ENCODE measurements around the gene PLXDC2. TPM values are rescaled to one million over a fixed set of nuclear protein-coding genes. Genes with fewer than 3 reads are reported as not detected.

The PLXDC2 gene
- total RNA-seq, 1 donor from 2014 or later, result 12.2 TPM

GRCh38 chr10:19840776-19841175 is 24.5 kb downstream of the PLXDC2 start:
- intact Hi-C loops (cut with DNase I), result no loop called here
- DNase-seq (no peak), ATAC-seq (ENCODE audit: poor library complexity) (no peak)

- DNase-seq (no peak), ATAC-seq (ENCODE audit: poor library complexity) (no peak)
- intact Hi-C loops (cut with DNase I), result no loop called here
These were observed 27.3 kb downstream of the PLXDC2 start for GRCh38 chr10:19843487-19843886.

- ATAC-seq (ENCODE audit: poor library complexity) (no peak), DNase-seq (no peak)
- intact Hi-C loops (cut with DNase I), result no loop called here
These were observed 29.5 kb downstream of the PLXDC2 start for GRCh38 chr10:19845503-19846368.

GRCh38 chr10:19847321-19847720 is 31.1 kb downstream of the PLXDC2 start:
- intact Hi-C loops (cut with DNase I), result no loop called here
- DNase-seq (no peak), ATAC-seq (ENCODE audit: poor library complexity) (no peak)

- ATAC-seq (ENCODE audit: poor library complexity) (no peak), DNase-seq (no peak)
- intact Hi-C loops (cut with DNase I), result no loop called here
These were observed 32.2 kb downstream of the PLXDC2 start for GRCh38 chr10:19848226-19848985.

- DNase-seq, result no peak
- intact Hi-C loops (cut with DNase I), result no loop called here
- ATAC-seq (ENCODE audit: poor library complexity), result no peak
These were observed 37.6 kb downstream of the PLXDC2 start for GRCh38 chr10:19853831-19854230.

- no peak for DNase-seq
- intact Hi-C loops (cut with DNase I), result no loop called here
- ATAC-seq (ENCODE audit: poor library complexity), result no peak
These were observed 41.6 kb downstream of the PLXDC2 start for GRCh38 chr10:19857876-19858275.

GRCh38 chr10:19860107-19860506 is 43.9 kb downstream of the PLXDC2 start:
- intact Hi-C loops (cut with DNase I), result no loop called here
- ATAC-seq (ENCODE audit: poor library complexity), result no peak
- no peak for DNase-seq

GRCh38 chr10:19862811-19863515 is 46.7 kb downstream of the PLXDC2 start:
- DNase-seq, result no peak
- no peak for ATAC-seq (ENCODE audit: poor library complexity)
- intact Hi-C loops (cut with DNase I), result no loop called here

GRCh38 chr10:19865676-19866075 is 49.4 kb downstream of the PLXDC2 start:
- ATAC-seq (ENCODE audit: poor library complexity) (no peak), DNase-seq (no peak)
- intact Hi-C loops (cut with DNase I), result no loop called here

GRCh38 chr10:19869370-19869769 is 53.1 kb downstream of the PLXDC2 start:
- no peak for ATAC-seq (ENCODE audit: poor library complexity)
- intact Hi-C loops (cut with DNase I), result no loop called here
- DNase-seq, result no peak

- DNase-seq, result no peak
- ATAC-seq (ENCODE audit: poor library complexity), result peak; percentile 34
- intact Hi-C loops (cut with DNase I), result no loop called here
These were observed 56.5 kb downstream of the PLXDC2 start for GRCh38 chr10:19872504-19873271.

GRCh38 chr10:19874190-19874589 is 58.0 kb downstream of the PLXDC2 start:
- no peak for ATAC-seq (ENCODE audit: poor library complexity)
- intact Hi-C loops (cut with DNase I), result no loop called here
- DNase-seq, result no peak

- intact Hi-C loops (cut with DNase I), result no loop called here
- DNase-seq (no peak), ATAC-seq (ENCODE audit: poor library complexity) (no peak)
These were observed 58.6 kb downstream of the PLXDC2 start for GRCh38 chr10:19874791-19875190.

- ATAC-seq (ENCODE audit: poor library complexity) (no peak), DNase-seq (no peak)
- intact Hi-C loops (cut with DNase I), result no loop called here
These were observed 60.3 kb downstream of the PLXDC2 start for GRCh38 chr10:19876570-19876969.

GRCh38 chr10:19877466-19878255 is 61.4 kb downstream of the PLXDC2 start:
- DNase-seq, result peak; percentile 40
- intact Hi-C loops (cut with DNase I), result no loop called here

GRCh38 chr10:19882621-19883020 is 66.4 kb downstream of the PLXDC2 start:
- no peak for ATAC-seq (ENCODE audit: poor library complexity)
- intact Hi-C loops (cut with DNase I), result no loop called here

More at GRCh38 chr10:19877466-19878255, 61.4 kb downstream of the PLXDC2 start:
- no peak for ATAC-seq (ENCODE audit: poor library complexity)

GRCh38 chr10:19888061-19888660 is 71.9 kb downstream of the PLXDC2 start:
- intact Hi-C loops (cut with DNase I), result no loop called here
- DNase-seq (no peak), ATAC-seq (ENCODE audit: poor library complexity) (no peak)

More at GRCh38 chr10:19882621-19883020, 66.4 kb downstream of the PLXDC2 start:
- no peak for DNase-seq
